Measurements from ENCODE around the gene TAOK3. TPM values are rescaled to one million over a fixed set of nuclear protein-coding genes. Genes with fewer than 3 reads are reported as not detected.
A peak's percentile ranks its signal among the peaks of the same experiment; 100 is the strongest.

The TAOK3 gene
- total RNA-seq, 1 donor from 2014 or later: 13.5 TPM

- no peaks in the 10 kb centered on the region for H3K27me3 ChIP-seq (ENCODE audit: control insufficient read depth, insufficient read depth, low read length)
Measured at GRCh38 chr12:118145798-118146156, 226.9 kb downstream of the TAOK3 start.

DNA sequence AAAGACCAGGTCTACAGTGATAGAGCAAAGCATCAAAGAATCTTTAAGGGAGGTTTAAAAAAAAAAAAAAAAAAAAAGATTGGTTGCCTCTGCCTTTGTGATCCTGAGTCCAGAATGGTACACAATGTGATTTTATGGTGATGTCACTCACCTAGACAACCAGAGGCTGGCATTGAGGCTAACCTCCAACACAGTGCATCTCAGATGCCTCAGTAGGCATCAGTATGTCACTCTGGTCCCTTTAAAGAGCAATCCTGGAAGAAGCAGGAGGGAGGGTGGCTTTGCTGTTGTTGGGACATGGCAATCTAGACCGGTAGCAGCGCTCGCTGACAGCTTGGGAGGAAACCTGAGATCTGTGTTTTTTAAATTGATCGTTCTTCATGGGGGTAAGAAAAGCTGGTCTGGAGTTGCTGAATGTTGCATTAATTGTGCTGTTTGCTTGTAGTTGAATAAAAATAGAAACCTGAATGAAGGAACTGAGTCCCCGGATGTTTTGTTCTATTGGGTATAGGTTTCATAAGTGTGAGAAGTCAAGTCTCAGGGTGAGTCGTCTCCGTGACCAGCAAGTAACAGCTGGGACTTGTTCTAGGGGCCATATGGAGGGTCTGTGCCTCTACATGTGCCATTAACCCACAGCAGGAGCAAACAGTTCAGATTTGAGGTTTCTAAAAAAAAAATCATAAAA, 227.5 kb downstream of the TAOK3 start:
- H3K36me3 ChIP-seq (ENCODE audit: control insufficient read depth, insufficient read depth, low read length): peaks cover 3% of the 10 kb centered on the region
- TF ChIP-seq CTCF (IDR thresholded peaks at IDR 0.05; ENCODE audit: insufficient read depth, low read length, poor library complexity, severe bottlenecking): no peak
- H3K4me3 ChIP-seq (ENCODE audit: low read depth, low read length): no peak overlapping the region
- DNase-seq (ENCODE audit: low read depth): no peak
- no peaks in the 10 kb centered on the region for H3K27me3 ChIP-seq (ENCODE audit: control insufficient read depth, insufficient read depth, low read length)

More at GRCh38 chr12:118145798-118146156, 226.9 kb downstream of the TAOK3 start:
- Histone ChIP-seq H3K36me3 (ENCODE audit: control insufficient read depth, insufficient read depth, low read length) (peaks cover 3% of the 10 kb centered on the region), H3K4me3 (ENCODE audit: low read depth, low read length) (no peak overlapping the region)
- no peak for DNase-seq (ENCODE audit: low read depth)
- no peak for TF ChIP-seq CTCF (IDR thresholded peaks at IDR 0.05; ENCODE audit: insufficient read depth, low read length, poor library complexity, severe bottlenecking)

GRCh38 chr12:118144499-118144898, 228.2 kb downstream of the TAOK3 start:
- TF ChIP-seq CTCF (IDR thresholded peaks at IDR 0.05; ENCODE audit: insufficient read depth, low read length, poor library complexity, severe bottlenecking): no peak
- H3K4me3 ChIP-seq (ENCODE audit: low read depth, low read length): no peak overlapping the region
- peaks cover 3% of the 10 kb centered on the region for H3K36me3 ChIP-seq (ENCODE audit: control insufficient read depth, insufficient read depth, low read length)
- no peak for DNase-seq (ENCODE audit: low read depth)
- no peaks in the 10 kb centered on the region for H3K27me3 ChIP-seq (ENCODE audit: control insufficient read depth, insufficient read depth, low read length)

- H3K27me3 ChIP-seq (ENCODE audit: control insufficient read depth, insufficient read depth, low read length): no peaks in the 10 kb centered on the region
- H3K36me3 ChIP-seq (ENCODE audit: control insufficient read depth, insufficient read depth, low read length): peaks cover 2% of the 10 kb centered on the region
- no peak overlapping the region for H3K4me3 ChIP-seq (ENCODE audit: low read depth, low read length)
- no peak for DNase-seq (ENCODE audit: low read depth)
- no peak for TF ChIP-seq CTCF (IDR thresholded peaks at IDR 0.05; ENCODE audit: insufficient read depth, low read length, poor library complexity, severe bottlenecking)
Measured at GRCh38 chr12:118140825-118141224, 231.9 kb downstream of the TAOK3 start.

DNA sequence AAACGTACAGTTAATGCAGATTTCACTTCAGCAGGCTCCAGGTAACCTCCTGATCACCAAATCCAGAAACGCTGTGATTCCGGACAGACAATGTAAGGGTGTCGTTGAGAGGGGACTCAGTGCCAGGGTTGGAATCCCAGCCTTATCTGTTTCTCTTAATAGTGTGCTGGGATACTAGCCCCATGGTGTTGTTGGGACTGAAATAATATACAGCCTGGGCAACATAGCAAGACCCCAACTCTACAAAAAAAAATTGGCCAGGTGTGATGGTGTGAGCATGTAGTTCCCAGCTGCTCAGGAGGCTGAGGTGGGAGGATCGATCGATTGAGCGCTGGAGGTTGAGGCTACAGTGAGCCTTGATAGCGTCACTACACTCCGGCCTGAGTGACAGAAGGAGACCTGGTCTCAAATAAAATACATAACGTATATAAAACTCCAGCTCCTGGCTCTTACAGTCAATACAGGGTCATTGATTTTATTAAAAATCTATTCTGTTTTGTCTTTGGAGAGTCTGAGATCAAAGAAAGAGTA, 235.5 kb downstream of the TAOK3 start:
- no peak for DNase-seq (ENCODE audit: low read depth)
- Histone ChIP-seq H3K36me3 (ENCODE audit: control insufficient read depth, insufficient read depth, low read length) (no peaks in the 10 kb centered on the region), H3K27me3 (ENCODE audit: control insufficient read depth, insufficient read depth, low read length) (no peaks in the 10 kb centered on the region), H3K4me3 (ENCODE audit: low read depth, low read length) (peak overlapping the region; percentile 95)
- TF ChIP-seq CTCF (IDR thresholded peaks at IDR 0.05; ENCODE audit: insufficient read depth, low read length, poor library complexity, severe bottlenecking): no peak

DNA sequence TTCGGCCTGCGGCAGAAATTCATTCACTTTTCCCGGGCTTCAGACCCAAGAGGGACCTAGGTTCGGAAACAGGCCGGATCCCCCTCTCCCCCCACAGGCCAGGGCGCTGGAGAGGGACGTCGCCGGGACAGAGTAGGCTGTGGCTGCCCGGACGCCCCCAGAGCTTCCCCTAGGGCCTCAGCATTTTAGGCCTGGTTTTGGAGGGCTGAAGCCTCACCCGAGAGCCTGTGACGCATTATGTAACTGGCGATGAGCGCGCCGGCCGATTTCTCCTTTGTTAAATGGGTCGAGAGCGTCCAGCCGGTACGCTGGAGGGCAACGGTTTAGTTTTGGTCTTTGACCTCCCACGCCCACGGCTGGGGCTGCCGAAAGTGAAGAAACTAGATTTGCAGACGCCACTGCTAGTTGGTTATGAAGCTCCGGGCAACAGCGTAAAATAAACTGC, 236.1 kb downstream of the TAOK3 start:
- DNase-seq (ENCODE audit: low read depth): no peak
- no peaks in the 10 kb centered on the region for H3K27me3 ChIP-seq (ENCODE audit: control insufficient read depth, insufficient read depth, low read length)
- H3K36me3 ChIP-seq (ENCODE audit: control insufficient read depth, insufficient read depth, low read length): no peaks in the 10 kb centered on the region
- peak overlapping the region; percentile 95 for H3K4me3 ChIP-seq (ENCODE audit: low read depth, low read length)
- no peak for TF ChIP-seq CTCF (IDR thresholded peaks at IDR 0.05; ENCODE audit: insufficient read depth, low read length, poor library complexity, severe bottlenecking)

Measured in kidney epithelial cell (primary cell).